Measurements from ENCODE around the gene NUP93.
"Not testable (repeated sequence)": the region's sequence is repeated elsewhere in the genome, so short reads cannot be mapped to it uniquely, and the experiment has no call there.

NUP93 gene

GRCh38 chr16:56852968-56853367 is 123.0 kb downstream of the NUP93 start:
- DNase-seq = no peak

GRCh38 chr16:56855201-56855600 is 125.3 kb downstream of the NUP93 start:
- DNase-seq = no peak

- no peak for DNase-seq
Observed at GRCh38 chr16:56855946-56856345, 126.0 kb downstream of the NUP93 start.

GRCh38 chr16:56856876-56857447 is 127.0 kb downstream of the NUP93 start:
- DNase-seq = no peak

- no peak for DNase-seq
Observed at GRCh38 chr16:56858374-56858773, 128.4 kb downstream of the NUP93 start.

- no peak for DNase-seq
Observed at GRCh38 chr16:56859636-56860035, 129.7 kb downstream of the NUP93 start.

- DNase-seq = no peak
Observed at GRCh38 chr16:56860226-56861020, 130.5 kb downstream of the NUP93 start.

GRCh38 chr16:56861092-56861610 is 131.2 kb downstream of the NUP93 start:
- no peak for DNase-seq

GRCh38 chr16:56861756-56862155 is 131.8 kb downstream of the NUP93 start:
- no peak for DNase-seq

- DNase-seq = no peak
Observed at GRCh38 chr16:56862776-56863175, 132.8 kb downstream of the NUP93 start.

GRCh38 chr16:56864960-56865359 is 135.0 kb downstream of the NUP93 start, which contains the start of gene SLC12A3:
SLC12A3 (plus strand) TSS chr16:56865207; CDS start chr16:56865236, 29 bp downstream.
- no peak for DNase-seq

- no peak for DNase-seq
Observed at GRCh38 chr16:56865394-56866062, 135.6 kb downstream of the NUP93 start.

GRCh38 chr16:56866955-56867830 is 137.3 kb downstream of the NUP93 start:
- DNase-seq = peak; percentile 63

- no peak for DNase-seq
Observed at GRCh38 chr16:56868175-56868574, 138.2 kb downstream of the NUP93 start.

GRCh38 chr16:56868766-56869165 is 138.8 kb downstream of the NUP93 start:
- DNase-seq = not testable (repeated sequence)

GRCh38 chr16:56869513-56870275 is 139.8 kb downstream of the NUP93 start:
- no peak for DNase-seq

GRCh38 chr16:56870276-56870888 is 140.5 kb downstream of the NUP93 start:
- DNase-seq = no peak

- DNase-seq = no peak
Observed at GRCh38 chr16:56871172-56871593, 141.3 kb downstream of the NUP93 start.

GRCh38 chr16:56872863-56873391 is 143.0 kb downstream of the NUP93 start:
- DNase-seq = no peak

- no peak for DNase-seq
Observed at GRCh38 chr16:56874800-56875199, 144.9 kb downstream of the NUP93 start.

- DNase-seq = no peak
Observed at GRCh38 chr16:56876048-56876447, 146.1 kb downstream of the NUP93 start.

Measured in fibroblast of skin of right quadriceps (primary cell).